ENCODE measurements around the gene ZZZ3. TPM values are rescaled to one million over a fixed set of nuclear protein-coding genes. Genes with fewer than 3 reads are reported as not detected.

Gene ZZZ3
- total RNA-seq, 2 experiments from 2014 or later, result 36.9 to 38.5 TPM

DNA sequence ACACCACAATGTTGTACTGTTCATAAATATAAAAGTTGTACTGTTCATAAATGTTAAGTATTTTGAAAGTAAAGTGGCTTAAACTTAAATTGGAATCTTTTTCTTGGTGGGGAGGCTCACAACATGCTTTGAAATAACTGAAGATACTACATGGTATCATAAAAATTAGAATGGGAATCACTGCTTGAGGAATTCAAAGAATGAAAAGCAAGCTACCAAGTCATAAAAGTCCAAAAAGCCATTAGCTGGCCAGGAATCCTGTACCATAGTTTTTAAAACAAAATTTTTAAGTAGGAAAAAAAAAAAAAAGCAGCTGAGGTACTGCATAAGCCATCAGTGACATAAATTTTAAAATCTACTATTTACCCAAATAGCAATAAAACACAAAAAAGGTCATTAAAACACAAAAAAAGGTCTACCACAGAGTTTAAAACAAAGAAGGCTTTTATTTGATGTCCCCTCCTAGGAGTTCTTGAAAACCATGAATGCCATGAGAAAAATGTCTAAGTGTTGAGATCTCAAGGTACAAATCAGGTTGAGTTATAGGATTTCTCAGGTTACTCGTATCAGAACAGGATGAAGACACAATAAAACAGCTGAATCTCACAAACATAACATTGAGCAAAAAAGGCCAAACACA, 8.6 kb downstream of the ZZZ3 start:
- H3K27ac ChIP-seq (ENCODE audit: low read depth in 1 of 2, low read length in 2 of 2), result no peak overlapping the region
- intact Hi-C loops (cut with DNase I, micrococcal nuclease), result no loop called here
- POLR2A ChIA-PET, result interaction anchor here (1.2 to 2.2 kb wide), 2 partner anchors 9 to 305 kb away, joined by 3 to 8 read pairs; partner anchors contain the start of genes FUBP1 and ZZZ3
- CTCF ChIA-PET, result no interaction called here
- Mint-ChIP-seq H3K36me3 (ENCODE audit: low read depth) (peaks cover 20% of the 10 kb centered on the region), H3K27me3 (no peaks in the 10 kb centered on the region), H3K9me3 (no peaks in the 10 kb centered on the region), H3K4me3 (peak overlapping the region; percentile 39), H3K27ac (peak overlapping the region; percentile 5), H3K4me1 (ENCODE audit: low read depth) (peaks cover 78% of the 10 kb centered on the region)
- no peak overlapping the region for H3K4me3 ChIP-seq (ENCODE audit: low read length)
- ATAC-seq (ENCODE audit: poor library complexity) (no peak), DNase-seq (no peak)
- peaks cover 8% of the 10 kb centered on the region for H3K36me3 ChIP-seq (ENCODE audit: insufficient read depth, low read length)
- no peaks in the 10 kb centered on the region for H3K27me3 ChIP-seq (ENCODE audit: control insufficient read depth in 1 of 2, insufficient read depth in 2 of 2, low read length in 2 of 2)
- H3K4me1 ChIP-seq (ENCODE audit: insufficient read depth, low read length), result peaks cover 13% of the 10 kb centered on the region
- no peaks in the 10 kb centered on the region for H3K9me3 ChIP-seq (ENCODE audit: control insufficient read depth in 1 of 2, insufficient read depth in 1 of 2, low read length in 2 of 2)
- TF ChIP-seq, protein P1, sequence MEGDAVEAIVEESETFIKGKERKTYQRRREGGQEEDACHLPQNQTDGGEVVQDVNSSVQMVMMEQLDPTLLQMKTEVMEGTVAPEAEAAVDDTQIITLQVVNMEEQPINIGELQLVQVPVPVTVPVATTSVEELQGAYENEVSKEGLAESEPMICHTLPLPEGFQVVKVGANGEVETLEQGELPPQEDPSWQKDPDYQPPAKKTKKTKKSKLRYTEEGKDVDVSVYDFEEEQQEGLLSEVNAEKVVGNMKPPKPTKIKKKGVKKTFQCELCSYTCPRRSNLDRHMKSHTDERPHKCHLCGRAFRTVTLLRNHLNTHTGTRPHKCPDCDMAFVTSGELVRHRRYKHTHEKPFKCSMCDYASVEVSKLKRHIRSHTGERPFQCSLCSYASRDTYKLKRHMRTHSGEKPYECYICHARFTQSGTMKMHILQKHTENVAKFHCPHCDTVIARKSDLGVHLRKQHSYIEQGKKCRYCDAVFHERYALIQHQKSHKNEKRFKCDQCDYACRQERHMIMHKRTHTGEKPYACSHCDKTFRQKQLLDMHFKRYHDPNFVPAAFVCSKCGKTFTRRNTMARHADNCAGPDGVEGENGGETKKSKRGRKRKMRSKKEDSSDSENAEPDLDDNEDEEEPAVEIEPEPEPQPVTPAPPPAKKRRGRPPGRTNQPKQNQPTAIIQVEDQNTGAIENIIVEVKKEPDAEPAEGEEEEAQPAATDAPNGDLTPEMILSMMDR (IDR thresholded peaks at IDR 0.05), result no peak

- peaks cover 8% of the 10 kb centered on the region for H3K36me3 ChIP-seq (ENCODE audit: insufficient read depth, low read length)
- intact Hi-C loops (cut with DNase I, micrococcal nuclease), result no loop called here
- TF ChIP-seq, protein P1 (IDR thresholded peaks at IDR 0.05), result no peak
- Mint-ChIP-seq H3K9me3 (no peaks in the 10 kb centered on the region), H3K27ac (peak overlapping the region; percentile 33), H3K4me3 (no peak overlapping the region), H3K36me3 (ENCODE audit: low read depth) (peaks cover 16% of the 10 kb centered on the region), H3K27me3 (no peaks in the 10 kb centered on the region), H3K4me1 (ENCODE audit: low read depth) (peaks cover 78% of the 10 kb centered on the region)
- ChIA-PET CTCF (no interaction called here), POLR2A (interaction anchor here (2.2 kb wide), 1 partner anchor 10 kb away, joined by 8 read pairs; the partner anchor contains the start of gene ZZZ3)
- H3K4me3 ChIP-seq (ENCODE audit: low read length), result no peak overlapping the region
- no peak for DNase-seq
- no peaks in the 10 kb centered on the region for H3K27me3 ChIP-seq (ENCODE audit: control insufficient read depth in 1 of 2, insufficient read depth in 2 of 2, low read length in 2 of 2)
- H3K9me3 ChIP-seq (ENCODE audit: control insufficient read depth in 1 of 2, insufficient read depth in 1 of 2, low read length in 2 of 2), result no peaks in the 10 kb centered on the region
- ATAC-seq (ENCODE audit: poor library complexity), result no peak
- H3K27ac ChIP-seq (ENCODE audit: low read depth in 1 of 2, low read length in 2 of 2), result no peak overlapping the region
- peaks cover 13% of the 10 kb centered on the region for H3K4me1 ChIP-seq (ENCODE audit: insufficient read depth, low read length)
Observed at GRCh38 chr1:77673030-77673429, 9.4 kb downstream of the ZZZ3 start.

DNA sequence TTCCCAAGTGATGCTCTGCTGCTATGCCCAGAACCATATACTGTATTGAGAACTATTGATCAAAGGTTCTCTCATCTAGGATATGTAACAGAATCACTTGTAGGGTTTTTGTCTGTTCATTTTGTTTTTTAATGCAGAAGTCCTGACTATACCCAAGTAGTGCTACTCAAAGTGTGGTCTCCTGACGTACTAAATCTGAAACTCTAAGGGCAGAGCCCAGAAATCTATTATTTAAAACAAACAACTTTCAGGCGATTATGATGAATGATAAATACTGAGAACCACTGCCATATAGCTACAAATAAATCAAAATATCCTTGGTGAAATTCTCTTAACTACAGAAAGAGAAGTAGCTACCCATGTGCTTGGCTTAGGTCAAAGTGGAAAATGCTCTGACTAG, 10.1 kb downstream of the ZZZ3 start:
- H3K9me3 ChIP-seq (ENCODE audit: control insufficient read depth in 1 of 2, insufficient read depth in 1 of 2, low read length in 2 of 2), result no peaks in the 10 kb centered on the region
- no peak overlapping the region for H3K4me3 ChIP-seq (ENCODE audit: low read length)
- Mint-ChIP-seq H3K4me3 (no peak overlapping the region), H3K27ac (peak overlapping the region; percentile 33), H3K36me3 (ENCODE audit: low read depth) (peaks cover 16% of the 10 kb centered on the region), H3K9me3 (no peaks in the 10 kb centered on the region), H3K4me1 (ENCODE audit: low read depth) (peaks cover 76% of the 10 kb centered on the region), H3K27me3 (no peaks in the 10 kb centered on the region)
- no peak overlapping the region for H3K27ac ChIP-seq (ENCODE audit: low read depth in 1 of 2, low read length in 2 of 2)
- CTCF ChIA-PET, result interaction anchor here (0.7 kb wide), 1 partner anchor 11 kb away, joined by 3 read pairs; no protein-coding TSS in a partner anchor
- H3K36me3 ChIP-seq (ENCODE audit: insufficient read depth, low read length), result peaks cover 8% of the 10 kb centered on the region
- DNase-seq, result no peak
- intact Hi-C loops (cut with DNase I, micrococcal nuclease), result no loop called here
- peaks cover 13% of the 10 kb centered on the region for H3K4me1 ChIP-seq (ENCODE audit: insufficient read depth, low read length)
- POLR2A ChIA-PET, result interaction anchor here (2.2 kb wide), 1 partner anchor 11 kb away, joined by 8 read pairs; the partner anchor contains the start of gene ZZZ3
- ATAC-seq (ENCODE audit: poor library complexity), result no peak
- TF ChIP-seq, protein P1 (IDR thresholded peaks at IDR 0.05), result no peak
- H3K27me3 ChIP-seq (ENCODE audit: control insufficient read depth in 1 of 2, insufficient read depth in 2 of 2, low read length in 2 of 2), result no peaks in the 10 kb centered on the region

All from CD4-positive, alpha-beta T cell (primary cell).